Breast epithelium (tissue), 4 donors: ENCODE measurements around the gene PARVB. TPM values are rescaled to one million over a fixed set of nuclear protein-coding genes. Genes with fewer than 3 reads are reported as not detected.

Source experiments
- DNase-seq, 2 donors: peaks; one replicate each; pipeline ENCODE4 v3.0.0-alpha.2; 2019; ENCODE audit warnings: low spot score in 2 of 2
- H3K27ac ChIP-seq, 2 donors: fragments of 200-600 bp; sonication (generic) in 1 of 2; one replicate each; pipeline ENCODE4 v1.5.1; 2016 to 2019; ENCODE audit warnings: mild to moderate bottlenecking in 1 of 2
- H3K27me3 ChIP-seq, 2 donors: fragments of 200-600 bp; sonication (generic) in 1 of 2; one replicate each; pipeline versions ENCODE4 v1.5.1 to v1.6.0; 2017 to 2019; ENCODE audit warnings: control low read depth in 1 of 2, mild to moderate bottlenecking in 1 of 2
- H3K36me3 ChIP-seq: fragments of 200-600 bp; one replicate; pipeline ENCODE4 v1.5.1; 2019
- H3K4me1 ChIP-seq, 2 donors: fragments of 200-600 bp; sonication (generic); one replicate each; pipeline ENCODE4 v1.5.1; 2016 to 2019; ENCODE audit warnings: control low read depth in 1 of 2
- H3K4me3 ChIP-seq, 3 donors: fragments of 200-600 bp; sonication (generic); 1 replicate in 2 of 3; 2 replicates in 1 of 3; pipeline ENCODE4 v1.5.1; 2016 to 2019; ENCODE audit warnings: mild to moderate bottlenecking in 3 of 3, moderate library complexity in 2 of 3
- H3K9me3 ChIP-seq, 2 donors: fragments of 200-600 bp; sonication (generic) in 1 of 2; one replicate each; pipeline ENCODE4 v1.5.1; 2016 to 2019; ENCODE audit warnings: control low read depth in 1 of 2
- CTCF ChIP-seq, 3 donors: fragments of 450-650 bp; IDR thresholded peaks; one replicate each; pipeline ENCODE4 v1.5.1; 2016 to 2017; ENCODE audit warnings: antibody characterized with exemption in 3 of 3, mild to moderate bottlenecking in 3 of 3, moderate library complexity in 3 of 3
- POLR2A ChIP-seq: fragments of 450-650 bp; IDR thresholded peaks from one replicate; pipeline ENCODE4 v1.6.1; 2016; ENCODE audit warnings: antibody characterized with exemption, mild to moderate bottlenecking, moderate library complexity
- POLR2AphosphoS5 ChIP-seq, 3 donors: sonication (generic); formaldehyde crosslinking; IDR thresholded peaks; one replicate each; pipeline ENCODE4 v1.6.1; 2017; ENCODE audit warnings: antibody characterized with exemption in 3 of 3
- intact Hi-C: fragments of 100-400 bp; cut with DNase I; formaldehyde crosslinking; loops from one replicate; pipeline ENCODE4 v1.15.1; 2023; ENCODE audit warnings: low total_unique reads
- total RNA-seq, 3 donors: library from RNA; depleted of rRNA; stranded (reverse); fragments of >200 nt; gene quantifications; one replicate each; pipeline ENCODE4 v1.1.0, GENCODE V29; 2016

Gene PARVB
- total RNA-seq, 3 donors from 2014 or later, result 12.3 to 57.6 (median 21.6) TPM

GRCh38 chr22:44084044-44084772 is 60.1 kb downstream of the PARVB start:
- no peak for TF ChIP-seq POLR2AphosphoS5 (IDR thresholded peaks at IDR 0.05)
- TF ChIP-seq CTCF (IDR thresholded peaks at IDR 0.05), result no peak
- no peak for TF ChIP-seq POLR2A
- H3K27ac ChIP-seq, result no peak overlapping the region
- DNase-seq, result no peak
- H3K4me1 ChIP-seq, result no peaks in the 10 kb centered on the region
- peaks cover 6 to 9% of the 10 kb centered on the region in 2 donors for H3K9me3 ChIP-seq
- no peaks in the 10 kb centered on the region for H3K27me3 ChIP-seq
- intact Hi-C loops, result loop anchor here (10.0 kb wide), 3 partner anchors 161 to 541 kb away; no protein-coding TSS in a partner anchor
- no peak overlapping the region for H3K4me3 ChIP-seq
- no peaks in the 10 kb centered on the region for H3K36me3 ChIP-seq

GRCh38 chr22:44085743-44086270 is 61.7 kb downstream of the PARVB start:
- Histone ChIP-seq H3K4me1 (no peaks in the 10 kb centered on the region), H3K9me3 (peaks cover 6 to 9% of the 10 kb centered on the region in 2 donors), H3K36me3 (no peaks in the 10 kb centered on the region), H3K27me3 (no peaks in the 10 kb centered on the region), H3K27ac (no peak overlapping the region), H3K4me3 (no peak overlapping the region)
- intact Hi-C loops, result loop anchor here (10.0 kb wide), 3 partner anchors 159 to 539 kb away; no protein-coding TSS in a partner anchor
- TF ChIP-seq POLR2A (no peak), POLR2AphosphoS5 (IDR thresholded peaks at IDR 0.05) (no peak), CTCF (IDR thresholded peaks at IDR 0.05) (no peak)
- DNase-seq, result no peak

GRCh38 chr22:44086271-44087088 is 62.4 kb downstream of the PARVB start:
- Histone ChIP-seq H3K4me3 (no peak overlapping the region), H3K4me1 (no peaks in the 10 kb centered on the region)

GRCh38 chr22:44087089-44087430 is 63.0 kb downstream of the PARVB start:
- H3K4me3 ChIP-seq, result no peak overlapping the region
- intact Hi-C loops, result loop anchor here (10.0 kb wide), 3 partner anchors 158 to 538 kb away; no protein-coding TSS in a partner anchor
- no peaks in the 10 kb centered on the region for H3K27me3 ChIP-seq
- no peaks in the 10 kb centered on the region for H3K4me1 ChIP-seq
- no peak overlapping the region for H3K27ac ChIP-seq
- H3K9me3 ChIP-seq, result peaks cover 6 to 9% of the 10 kb centered on the region in 2 donors
- H3K36me3 ChIP-seq, result no peaks in the 10 kb centered on the region
- DNase-seq, result no peak
- TF ChIP-seq POLR2A, result no peak
- TF ChIP-seq POLR2AphosphoS5 (IDR thresholded peaks at IDR 0.05), result no peak
- no peak for TF ChIP-seq CTCF (IDR thresholded peaks at IDR 0.05)

More at GRCh38 chr22:44086271-44087088, 62.4 kb downstream of the PARVB start:
- H3K36me3 ChIP-seq, result no peaks in the 10 kb centered on the region
- TF ChIP-seq CTCF (IDR thresholded peaks at IDR 0.05), result no peak
- peak in 1 of 3 donors; percentile 65 for TF ChIP-seq POLR2AphosphoS5 (IDR thresholded peaks at IDR 0.05)
- no peak for TF ChIP-seq POLR2A
- H3K27me3 ChIP-seq, result no peaks in the 10 kb centered on the region
- intact Hi-C loops, result loop anchor here (10.0 kb wide), 3 partner anchors 158 to 538 kb away; no protein-coding TSS in a partner anchor
- DNase-seq, result no peak
- peaks cover 6 to 9% of the 10 kb centered on the region in 2 donors for H3K9me3 ChIP-seq
- no peak overlapping the region for H3K27ac ChIP-seq
